Motor neuron (in vitro differentiated cells): Measurements from ENCODE around the gene CFAP45. TPM values are rescaled to one million over a fixed set of nuclear protein-coding genes. Genes with fewer than 3 reads are reported as not detected.

ENCODE experiments used
- ATAC-seq, 8 experiments: fragments of 200-7000 bp; cut with Tn5 transposase; replicated peaks in 6 of 8; 2 replicates each; pipeline ENCODE4 v1.8.0; 2021; ENCODE audit warnings: mild to moderate bottlenecking in 8 of 8, moderate library complexity in 8 of 8
- H3K27ac ChIP-seq, 2 donors: fragments of 250-450 bp; sonication (Bioruptor Pico); 2 replicates each; pipeline ENCODE4 v1.9.0; 2021; ENCODE audit warnings: antibody characterized with exemption in 2 of 2, mild to moderate bottlenecking in 2 of 2, moderate library complexity in 1 of 2
- H3K4me1 ChIP-seq, 2 donors: fragments of 250-450 bp; sonication (Bioruptor Pico); replicated peaks in 1 of 2; 2 replicates each; pipeline ENCODE4 v1.6.1; 2021; ENCODE audit warnings: antibody characterized with exemption in 2 of 2, mild to moderate bottlenecking in 2 of 2, moderate library complexity in 1 of 2
- H3K4me3 ChIP-seq, 5 donors: fragments of 250-450 bp; sonication (Bioruptor Pico); 2 replicates each; pipeline ENCODE4 v1.9.0; 2021; ENCODE audit warnings: antibody characterized with exemption in 5 of 5, mild to moderate bottlenecking in 5 of 5, moderate library complexity in 4 of 5
- WGBS, 10 experiments: fragments of 450-650 bp; shearing (Covaris generic); methylation state at CpG; one replicate each; pipeline ENCODE4 v1.0.0; 2022; 5-methylcytosine and 5-hydroxymethylcytosine counted together
- in situ Hi-C, 9 experiments: fragments of 400-800 bp; cut with MboI; loops; one replicate each; pipeline ENCODE4 v1.15.0; 2021; ENCODE audit warnings: low sequenced_read_pairs in 9 of 9, low pct_unique_long_range_greater_than_20kb in 2 of 9; ENCODE audit not compliant: unreplicated experiment in 9 of 9
- total RNA-seq, 8 experiments: library from RNA; unstranded; fragments of 300-600 nt; gene quantifications; 2 replicates each; pipeline versions ENCODE4 v1.2.3 to v1.2.4, GENCODE V29; 2022

CFAP45 gene
- total RNA-seq, 8 experiments from 2014 or later, result 0.50 to 30.7 (median 1.2) TPM

GRCh38 chr1:159927849-159928431 is 28.0 kb upstream of the CFAP45 start:
- Histone ChIP-seq H3K4me3 (no peak overlapping the region), H3K27ac (no peak overlapping the region), H3K4me1 (peaks cover 18 to 23% of the 10 kb centered on the region in 2 donors)
- in situ Hi-C loops, result loop anchor here in 3 of 9 experiments (25.0 kb wide), 3 partner anchors 141 to 309 kb away; partner anchors contain the start of genes IGSF8 (in 2 of the 3), KCNJ9 (in 2 of the 3) and DUSP23 (in 1 of the 3)
- ATAC-seq, result peak in 1 of 8 experiments; percentile 2
- 20 to 100% (median 86%) methylated on average over 1 to 6 of the region's 13 CpGs; no CpG with 5 or more reads in 5 of the 10 experiments for WGBS, 10 experiments

GRCh38 chr1:159927211-159927848 is 27.4 kb upstream of the CFAP45 start:
- 0 to 100% (median 89%) methylated on average over 1 to 12 of the region's 16 CpGs; no CpG with 5 or more reads in 5 of the 10 experiments for WGBS, 10 experiments

GRCh38 chr1:159925719-159926078 is 25.7 kb upstream of the CFAP45 start:
- Histone ChIP-seq H3K4me1 (peaks cover 23 to 31% of the 10 kb centered on the region in 2 donors), H3K27ac (no peak overlapping the region), H3K4me3 (peak overlapping the region; percentile 24 to 43 (median 40))
- in situ Hi-C loops, result loop anchor here in 3 of 9 experiments (25.0 kb wide), 3 partner anchors 138 to 312 kb away; partner anchors contain the start of genes IGSF8 (in 2 of the 3), KCNJ9 (in 2 of the 3) and DUSP23 (in 1 of the 3)
- ATAC-seq, result peak in 5 of 8 experiments; percentile 0 to 8 (median 1)
- 0 to 28% (median 0%) methylated on average over 1 to 7 of the region's 7 CpGs; no CpG with 5 or more reads in 1 of the 10 experiments for WGBS, 10 experiments

More at GRCh38 chr1:159927211-159927848, 27.4 kb upstream of the CFAP45 start:
- Histone ChIP-seq H3K4me1 (peaks cover 23 to 30% of the 10 kb centered on the region in 2 donors), H3K4me3 (no peak overlapping the region), H3K27ac (no peak overlapping the region)
- in situ Hi-C loops, result loop anchor here in 3 of 9 experiments (25.0 kb wide), 3 partner anchors 140 to 310 kb away; partner anchors contain the start of genes IGSF8 (in 2 of the 3), KCNJ9 (in 2 of the 3) and DUSP23 (in 1 of the 3)
- ATAC-seq, result no peak

GRCh38 chr1:159924791-159925718 is 25.1 kb upstream of the CFAP45 start, which contains the start of gene TAGLN2:
TSS of gene TAGLN2 (minus strand) at chr1:159925507. CDS start at chr1:159920509, 4,998 bp downstream.
- WGBS, 10 experiments, result 0 to 11% (median 1%) methylated on average over 1 to 27 of the region's 58 CpGs; no CpG with 5 or more reads in 4 of the 10 experiments
- peak within 1 kb of the TSS in 1 of 2 donors; percentile 12 for H3K27ac ChIP-seq
- peaks cover 23 to 31% of the 10 kb centered on the region in 2 donors for H3K4me1 ChIP-seq
- in situ Hi-C loops, result loop anchor here in 3 of 9 experiments (25.0 kb wide), 3 partner anchors 138 to 312 kb away; partner anchors contain the start of genes IGSF8 (in 2 of the 3), KCNJ9 (in 2 of the 3) and DUSP23 (in 1 of the 3)
- peak; percentile 44 to 78 (median 74) for ATAC-seq
- H3K4me3 ChIP-seq, result peak within 1 kb of the TSS; percentile 24 to 43 (median 40)

- peak; percentile 12 to 53 (median 40) for ATAC-seq
- H3K4me1 ChIP-seq, result peaks cover 23 to 31% of the 10 kb centered on the region in 2 donors
- in situ Hi-C loops, result no loop called here
- WGBS, 10 experiments, result 17 to 40% methylated on average over 1 to 3 of the region's 31 CpGs; no CpG with 5 or more reads in 8 of the 10 experiments
- peak overlapping the region in 1 of 2 donors; percentile 12 for H3K27ac ChIP-seq
- H3K4me3 ChIP-seq, result peak overlapping the region in 4 of 5 donors; percentile 33 to 43 (median 41)
Measured at GRCh38 chr1:159924025-159924790, 24.2 kb upstream of the CFAP45 start.

- Histone ChIP-seq H3K27ac (peak overlapping the region in 1 of 2 donors; percentile 12), H3K4me1 (peaks cover 23 to 31% of the 10 kb centered on the region in 2 donors), H3K4me3 (peak overlapping the region in 3 of 5 donors; percentile 40 to 43 (median 42))
- 0 to 42% (median 13%) methylated on average over 1 to 18 of the region's 20 CpGs; no CpG with 5 or more reads in 2 of the 10 experiments for WGBS, 10 experiments
- peak; percentile 31 to 53 (median 50) for ATAC-seq
- in situ Hi-C loops, result no loop called here
Measured at GRCh38 chr1:159923203-159924024, 23.4 kb upstream of the CFAP45 start.

- ATAC-seq, result peak in 7 of 8 experiments; percentile 0 to 16 (median 9)
- WGBS, 10 experiments, result 40 to 100% (median 88%) methylated on average over 1 to 3 of the region's 8 CpGs; no CpG with 5 or more reads in 5 of the 10 experiments
- in situ Hi-C loops, result no loop called here
- Histone ChIP-seq H3K4me3 (no peak overlapping the region), H3K4me1 (peaks cover 23 to 31% of the 10 kb centered on the region in 2 donors), H3K27ac (no peak overlapping the region)
Measured at GRCh38 chr1:159922511-159923202, 22.7 kb upstream of the CFAP45 start.

- WGBS, 10 experiments, result 27 to 95% (median 80%) methylated on average over 1 to 13 of the region's 18 CpGs; no CpG with 5 or more reads in 3 of the 10 experiments
- Histone ChIP-seq H3K27ac (no peak overlapping the region), H3K4me3 (no peak overlapping the region), H3K4me1 (peaks cover 23 to 32% of the 10 kb centered on the region in 2 donors)
- ATAC-seq, result no peak
- in situ Hi-C loops, result no loop called here
Measured at GRCh38 chr1:159921700-159922504, 21.9 kb upstream of the CFAP45 start.

- H3K27ac ChIP-seq, result no peak overlapping the region
- no peak overlapping the region for H3K4me3 ChIP-seq
- H3K4me1 ChIP-seq, result peaks cover 28 to 39% of the 10 kb centered on the region in 2 donors
- no peak for ATAC-seq
- 38 to 86% (median 73%) methylated on average over 1 of the region's 1 CpG; no CpG with 5 or more reads in 3 of the 10 experiments for WGBS, 10 experiments
- in situ Hi-C loops, result no loop called here
Measured at GRCh38 chr1:159921251-159921650, 21.3 kb upstream of the CFAP45 start.

GRCh38 chr1:159920651-159921050 is 20.7 kb upstream of the CFAP45 start:
- peaks cover 27 to 37% of the 10 kb centered on the region in 2 donors for H3K4me1 ChIP-seq
- no peak for ATAC-seq
- H3K4me3 ChIP-seq, result no peak overlapping the region
- in situ Hi-C loops, result no loop called here
- no peak overlapping the region for H3K27ac ChIP-seq
- WGBS, 10 experiments, result 44 to 100% (median 95%) methylated on average over 1 of the region's 1 CpG; no CpG with 5 or more reads in 4 of the 10 experiments
